OCI-LY3 (cell line): ENCODE measurements around the gene STARD3NL.

Source experiments
- H2AFZ ChIP-seq: fragments of 200-600, 300-600 bp; shearing (Covaris generic); 2 replicates; pipeline ENCODE4 v1.6.0; 2014; ENCODE audit warnings: antibody characterized with exemption, low read depth, low read length
- H3K27ac ChIP-seq: fragments of 200-600, 300-600 bp; sonication (generic); 2 replicates; pipeline ENCODE4 v1.5.1; 2014; ENCODE audit warnings: mild to moderate bottlenecking, low read length, moderate library complexity, mixed read lengths
- H3K27me3 ChIP-seq: fragments of 200-600, 300-600 bp; sonication (generic); 2 replicates; pipeline ENCODE4 v1.6.1; 2014; ENCODE audit warnings: low read depth, low read length, mixed read lengths
- H3K36me3 ChIP-seq: fragments of 200-600, 300-600 bp; sonication (generic); replicated peaks from 2 replicates; pipeline ENCODE3; 2014; ENCODE audit warnings: low read depth, low read length, mixed read lengths
- H3K4me1 ChIP-seq: fragments of 300-600, 200-600 bp; sonication (generic); 2 replicates; pipeline ENCODE4 v1.6.1; 2014; ENCODE audit warnings: low read length, mixed read lengths
- H3K4me2 ChIP-seq: fragments of 200-600, 300-600 bp; sonication (generic); 2 replicates; pipeline ENCODE4 v1.6.1; 2014; ENCODE audit warnings: low read length, mixed read lengths
- H3K4me3 ChIP-seq: fragments of 300-600, 200-600 bp; sonication (generic); 2 replicates; pipeline ENCODE4 v1.5.1; 2014; ENCODE audit warnings: antibody characterized with exemption, mild to moderate bottlenecking, low read length, moderate library complexity
- H3K79me2 ChIP-seq: fragments of 300-600, 200-600 bp; shearing (Covaris generic); 2 replicates; pipeline ENCODE4 v1.6.1; 2014; ENCODE audit warnings: mild to moderate bottlenecking, low read length, mixed read lengths
- H3K9ac ChIP-seq: fragments of 300-600, 200-600 bp; shearing (Covaris generic); 2 replicates; pipeline ENCODE4 v1.6.0; 2014; ENCODE audit warnings: mild to moderate bottlenecking, low read length, moderate library complexity
- H3K9me3 ChIP-seq: fragments of 200-600, 300-600 bp; shearing (Covaris generic); 2 replicates; pipeline ENCODE4 v1.6.1; 2014; ENCODE audit warnings: low read length, mixed read lengths; ENCODE audit not compliant: insufficient read depth
- H4K20me1 ChIP-seq: fragments of 200-600, 300-600 bp; sonication (generic); 2 replicates; pipeline ENCODE4 v1.6.1; 2016; ENCODE audit warnings: low read length, mixed read lengths; ENCODE audit not compliant: insufficient read depth
- CTCF ChIP-seq: fragments of 200-600, 300-600 bp; sonication (generic); IDR thresholded peaks from 2 replicates; pipeline ENCODE4 v1.5.1; 2014; ENCODE audit warnings: antibody characterized with exemption, low read length, low read depth
- EZH2phosphoT487 ChIP-seq: fragments of 200-600 bp; shearing (Covaris generic); IDR thresholded peaks from 2 replicates; pipeline ENCODE4 v1.6.1; 2018; ENCODE audit warnings: antibody characterized with exemption, mixed run types, low read depth

The STARD3NL gene

GRCh38 chr7:38178004-38178694, at the start of gene STARD3NL:
TSS of gene STARD3NL (plus strand) at chr7:38178245. CDS start at chr7:38207505, 29,260 bp downstream.
- H3K4me3 ChIP-seq, result peak within 1 kb of the TSS; percentile 94
- TF ChIP-seq EZH2phosphoT487 (no peak), CTCF (no peak)
- H3K27ac ChIP-seq, result peak within 1 kb of the TSS; percentile 15; the same call in 1 of the 2 replicates
- peaks cover 10% of the 10 kb centered on the region for H3K79me2 ChIP-seq
- H4K20me1 ChIP-seq, result no peaks in the 10 kb centered on the region
- peak within 1 kb of the TSS; percentile 91 for H2AFZ ChIP-seq
- peaks cover 11% of the 10 kb centered on the region for H3K4me1 ChIP-seq
- no peaks in the 10 kb centered on the region for H3K36me3 ChIP-seq
- H3K9ac ChIP-seq, result peak within 1 kb of the TSS; percentile 83
- H3K9me3 ChIP-seq, result peaks cover 3% of the 10 kb centered on the region; the same call in 1 of the 2 replicates
- peak within 1 kb of the TSS; percentile 75 for H3K4me2 ChIP-seq
- H3K27me3 ChIP-seq, result no peaks in the 10 kb centered on the region

GRCh38 chr7:38129162-38129561, 48.9 kb upstream of the STARD3NL start:
- Histone ChIP-seq H4K20me1 (no peaks in the 10 kb centered on the region), H3K36me3 (no peaks in the 10 kb centered on the region), H3K4me3 (no peak overlapping the region), H3K9me3 (no peaks in the 10 kb centered on the region), H3K27me3 (no peaks in the 10 kb centered on the region), H3K79me2 (no peaks in the 10 kb centered on the region), H3K27ac (no peak overlapping the region), H3K4me2 (no peak overlapping the region), H3K4me1 (no peaks in the 10 kb centered on the region), H3K9ac (no peak overlapping the region), H2AFZ (no peak overlapping the region)
- TF ChIP-seq CTCF, result no peak
- no peak for TF ChIP-seq EZH2phosphoT487

- H3K9me3 ChIP-seq, result no peaks in the 10 kb centered on the region
- H3K27ac ChIP-seq, result no peak overlapping the region
- H3K79me2 ChIP-seq, result no peaks in the 10 kb centered on the region
- TF ChIP-seq CTCF, result no peak
- no peak for TF ChIP-seq EZH2phosphoT487
- no peaks in the 10 kb centered on the region for H3K36me3 ChIP-seq
- H3K4me1 ChIP-seq, result no peaks in the 10 kb centered on the region
- no peak overlapping the region for H2AFZ ChIP-seq
- no peak overlapping the region for H3K4me3 ChIP-seq
- no peaks in the 10 kb centered on the region for H3K27me3 ChIP-seq
- no peak overlapping the region for H3K4me2 ChIP-seq
- H4K20me1 ChIP-seq, result no peaks in the 10 kb centered on the region
- no peak overlapping the region for H3K9ac ChIP-seq
Observed at GRCh38 chr7:38129579-38129978, 48.5 kb upstream of the STARD3NL start.

- no peak overlapping the region for H2AFZ ChIP-seq
- H3K4me3 ChIP-seq, result no peak overlapping the region
- H3K36me3 ChIP-seq, result no peaks in the 10 kb centered on the region
- H3K4me1 ChIP-seq, result peaks cover 3% of the 10 kb centered on the region
- TF ChIP-seq CTCF (no peak), EZH2phosphoT487 (no peak)
- no peak overlapping the region for H3K27ac ChIP-seq
- H3K9me3 ChIP-seq, result no peaks in the 10 kb centered on the region
- peaks cover 10% of the 10 kb centered on the region for H3K27me3 ChIP-seq
- no peak overlapping the region for H3K4me2 ChIP-seq
- H3K9ac ChIP-seq, result no peak overlapping the region
- no peaks in the 10 kb centered on the region for H3K79me2 ChIP-seq
- no peaks in the 10 kb centered on the region for H4K20me1 ChIP-seq
Observed at GRCh38 chr7:38138171-38138570, 39.9 kb upstream of the STARD3NL start.
